HG03439 (cell line): ENCODE measurements around the gene HIRIP3.

ENCODE experiments used
- ATAC-seq: cut with Tn5 transposase; IDR thresholded peaks from one replicate; pipeline ENCODE4 v1.9.1; 2021; ENCODE audit warnings: mild to moderate bottlenecking, moderate library complexity; ENCODE audit not compliant: unreplicated experiment

Gene HIRIP3

GRCh38 chr16:30000735-30001631, 5.6 kb upstream of the HIRIP3 start:
- ATAC-seq, result no peak

GRCh38 chr16:29999605-30000004, 4.2 kb upstream of the HIRIP3 start:
- no peak for ATAC-seq

- ATAC-seq, result no peak
Observed at GRCh38 chr16:29996766-29997250, 1.4 kb upstream of the HIRIP3 start.

GRCh38 chr16:29995911-29996765, 721 bp upstream of the HIRIP3 start, which contains the start of gene INO80E:
Gene INO80E (plus strand): TSS chr16:29996241. CDS start chr16:29996311, 70 bp downstream.
- ATAC-seq, result peak; percentile 83

GRCh38 chr16:29994600-29995323, 655 bp downstream of the HIRIP3 start:
- ATAC-seq, result no peak

- no peak for ATAC-seq
Observed at GRCh38 chr16:29993903-29994599, 1.4 kb downstream of the HIRIP3 start.

GRCh38 chr16:29993191-29993902, 2.1 kb downstream of the HIRIP3 start:
- no peak for ATAC-seq

GRCh38 chr16:29992344-29992967, 3.0 kb downstream of the HIRIP3 start:
- ATAC-seq, result no peak

GRCh38 chr16:29991571-29991904, 3.9 kb downstream of the HIRIP3 start:
- ATAC-seq, result no peak

- no peak for ATAC-seq
Observed at GRCh38 chr16:29990883-29991570, 4.4 kb downstream of the HIRIP3 start.

- no peak for ATAC-seq
Observed at GRCh38 chr16:29990034-29990433, 5.4 kb downstream of the HIRIP3 start.

GRCh38 chr16:29989111-29989858, 6.1 kb downstream of the HIRIP3 start:
- ATAC-seq, result no peak

GRCh38 chr16:29988346-29989075, 6.9 kb downstream of the HIRIP3 start:
- no peak for ATAC-seq

GRCh38 chr16:29987371-29988085, 7.9 kb downstream of the HIRIP3 start:
- no peak for ATAC-seq

GRCh38 chr16:29986931-29987330, 8.5 kb downstream of the HIRIP3 start:
- no peak for ATAC-seq

- ATAC-seq, result no peak
Observed at GRCh38 chr16:29986231-29986630, 9.2 kb downstream of the HIRIP3 start.
